Endothelial cell of umbilical vein (primary cell): ENCODE data around the gene GPRIN1. TPM values are rescaled to one million over a fixed set of nuclear protein-coding genes. Genes with fewer than 3 reads are reported as not detected.

Experiments used
- BruUV-seq: library from RNA; stranded (reverse); fragments of 400-500 nt; replicated peaks from 2 replicates; lab custom pipeline; 2021; lab: Mats Ljungman, UMichigan
- CTCF ChIA-PET: fragments of 300-600, 350-600 bp; sonication (Branson Sonifier 250); formaldehyde crosslinking; loops from one replicate; lab custom pipeline; 2021; ENCODE audit warnings: antibody characterized with exemption, inconsistent platforms; lab: Charles Lee
- POLR2A ChIA-PET: fragments of 300-600, 350-600 bp; sonication (Branson Sonifier 250); formaldehyde crosslinking; loops from one replicate; lab custom pipeline; 2021; ENCODE audit warnings: antibody characterized with exemption, inconsistent platforms; lab: Charles Lee
- DNase-seq: peaks from one replicate; pipeline ENCODE4 v3.0.0-alpha.2; 2011; ENCODE audit warnings: low read depth, low spot score
- FAIRE-seq: peaks from 2 replicates; lab custom pipeline; 2011; peaks lifted over from hg19 to GRCh38; lab: Jason Lieb, UNC
- H2AFZ ChIP-seq: 2 replicates; pipeline ENCODE4 v1.6.0; 2012; ENCODE audit warnings: low read depth, low read length, control low read depth, inconsistent platforms
- H3K27ac ChIP-seq: 2 replicates; pipeline ENCODE4 v1.5.1; 2011; ENCODE audit warnings: low read depth, mild to moderate bottlenecking, control low read depth, low read length, moderate library complexity; ENCODE audit not compliant: insufficient read depth
- H3K27me3 ChIP-seq, 2 experiments: 2 replicates each; pipeline versions ENCODE4 v1.6.0 to v1.6.1; 2011; ENCODE audit warnings: low read length in 2 of 2, mixed read lengths in 1 of 2; ENCODE audit not compliant: control insufficient read depth in 2 of 2, insufficient read depth in 2 of 2
- H3K36me3 ChIP-seq, 2 experiments: 2 replicates in 1 of 2; 3 replicates in 1 of 2; pipeline ENCODE4 v1.5.1; 2011; ENCODE audit warnings: low read length in 2 of 2, mild to moderate bottlenecking in 1 of 2, moderate library complexity in 1 of 2; ENCODE audit not compliant: control insufficient read depth in 2 of 2, insufficient read depth in 2 of 2; ENCODE audit errors: extremely low read depth in 1 of 2
- H3K4me1 ChIP-seq: 3 replicates; pipeline ENCODE4 v1.5.1; 2011; ENCODE audit warnings: mild to moderate bottlenecking, low read length; ENCODE audit not compliant: control insufficient read depth, insufficient read depth; ENCODE audit errors: extremely low read depth
- H3K4me2 ChIP-seq: 2 replicates; pipeline ENCODE4 v1.6.1; 2011; ENCODE audit warnings: low read length, control low read depth, mixed read lengths; ENCODE audit not compliant: insufficient read depth
- H3K4me3 ChIP-seq, 3 experiments: fragments of 200-600 bp in 1 of 3; sonication (generic), shearing (Covaris generic) in 1 of 3; replicated peaks in 1 of 3; 2 replicates each; pipeline ENCODE4 v1.5.1; 2011 to 2016; ENCODE audit warnings: control low read depth in 3 of 3, low read length in 3 of 3, mild to moderate bottlenecking in 2 of 3, inconsistent platforms in 1 of 3, low read depth in 1 of 3, moderate library complexity in 1 of 3; ENCODE audit not compliant: insufficient read depth in 1 of 3
- H3K79me2 ChIP-seq: 2 replicates; pipeline ENCODE4 v1.6.0; 2012; ENCODE audit warnings: low read length, inconsistent platforms; ENCODE audit not compliant: control insufficient read depth, insufficient read depth
- H3K9ac ChIP-seq: replicated peaks from 2 replicates; pipeline ENCODE3; 2011; ENCODE audit warnings: low read length, control low read depth; ENCODE audit not compliant: insufficient read depth; ENCODE audit errors: extremely low read depth
- H3K9me1 ChIP-seq: replicated peaks from 3 replicates; pipeline ENCODE4 v1.6.0; 2011; ENCODE audit warnings: mild to moderate bottlenecking, low read length; ENCODE audit not compliant: control insufficient read depth, insufficient read depth; ENCODE audit errors: extremely low read depth
- H3K9me3 ChIP-seq: replicated peaks from 2 replicates; pipeline ENCODE4 v1.5.1; 2012; ENCODE audit warnings: low read length, inconsistent platforms; ENCODE audit not compliant: control insufficient read depth, insufficient read depth
- H4K20me1 ChIP-seq: replicated peaks from 2 replicates; pipeline ENCODE3; 2011; ENCODE audit warnings: mild to moderate bottlenecking, low read length; ENCODE audit not compliant: control insufficient read depth, insufficient read depth; ENCODE audit errors: extremely low read depth
- EZH2 ChIP-seq: IDR thresholded peaks from 2 replicates; pipeline ENCODE4 v1.6.1; 2012; ENCODE audit warnings: borderline replicate concordance, low read depth, mild to moderate bottlenecking, moderate library complexity, low read length, inconsistent platforms; ENCODE audit not compliant: severe bottlenecking
- FOS ChIP-seq: IDR thresholded peaks from 2 replicates; pipeline ENCODE4 v1.6.1; 2011; ENCODE audit warnings: mild to moderate bottlenecking, low read length, moderate library complexity, borderline replicate concordance; ENCODE audit not compliant: insufficient read depth
- GATA2 ChIP-seq: IDR thresholded peaks from 2 replicates; pipeline ENCODE4 v1.7.0; 2011; ENCODE audit warnings: low read depth, mild to moderate bottlenecking, moderate library complexity, mixed read lengths, low read length; ENCODE audit not compliant: insufficient read length, insufficient read depth
- MYC ChIP-seq: IDR thresholded peaks from one replicate; pipeline ENCODE4 v1.6.1; 2011; ENCODE audit warnings: mild to moderate bottlenecking, low read depth, low read length
- POLR2A ChIP-seq: IDR thresholded peaks from 2 replicates; pipeline ENCODE4 v1.6.1; 2012; ENCODE audit warnings: low read depth, mild to moderate bottlenecking, control low read depth, low read length
- dilution Hi-C: fragments of 300-500 bp; cut with MboI; formaldehyde crosslinking; loops from one replicate; pipeline ENCODE4 v1.15.0; 2019; ENCODE audit warnings: low sequenced_read_pairs; ENCODE audit not compliant: extremely low pct_ligation_motif_present
- intact Hi-C: fragments of 100-400 bp; cut with micrococcal nuclease; formaldehyde crosslinking; loops from one replicate; pipeline ENCODE4 v1.10.0; 2022
- polyA plus RNA-seq, 4 experiments: library from polyadenylated mRNA; depleted of rRNA in 3 of 4; stranded (reverse) in 3 of 4; unstranded in 1 of 4; fragments of >200 nt; gene quantifications; 2 replicates each; pipeline versions ENCODE4 v1.2.1 to v1.2.3, GENCODE V29; 2011 to 2012; ENCODE audit warnings: missing spikeins in 1 of 4
- total RNA-seq: library from RNA; stranded (reverse); gene quantifications from 2 replicates; pipeline ENCODE4 v1.2.3, GENCODE V29; 2021
- TF ChIP-seq, protein P1 (sequence below), 2 donors: IDR thresholded peaks; 1 replicate in 1 of 2; 2 replicates in 1 of 2; pipeline ENCODE4 v1.5.1; 2011; ENCODE audit warnings: low read length in 2 of 2, mild to moderate bottlenecking in 2 of 2, moderate library complexity in 2 of 2, control low read depth in 1 of 2, inconsistent platforms in 1 of 2, low read depth in 1 of 2; ENCODE audit not compliant: insufficient read depth in 1 of 2; ENCODE audit errors: extremely low read depth in 1 of 2
- TF ChIP-seq, protein P2 (sequence below): IDR thresholded peaks from 2 replicates; pipeline ENCODE4 v1.6.1; 2011; ENCODE audit not compliant: insufficient read depth, insufficient read length

Gene GPRIN1
- total and polyA plus RNA-seq, 2 donors (not counting 3 experiments of a cell fraction or from before 2014, with no cell fraction given), result 2.4 to 10.4 TPM

DNA sequence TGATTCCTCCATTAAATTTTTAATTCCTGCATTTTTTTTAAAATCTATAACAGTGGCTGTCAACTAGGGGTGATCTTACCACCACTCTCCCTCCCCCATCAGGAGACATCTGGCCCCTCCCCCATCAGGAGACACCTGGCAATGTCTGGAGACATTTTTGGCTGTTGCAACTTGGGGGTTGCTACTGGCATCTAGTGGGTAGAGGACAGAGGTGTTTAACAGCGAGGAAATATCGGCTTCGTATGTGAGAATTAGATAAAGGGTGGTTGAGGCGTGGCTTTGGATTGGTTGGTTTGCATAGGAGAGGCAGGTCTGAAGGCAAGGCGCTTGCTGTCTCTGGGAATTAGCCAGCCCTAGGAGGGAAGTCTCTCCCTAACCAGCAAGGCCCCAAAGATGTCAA, 50.3 kb downstream of the GPRIN1 start:
- Histone ChIP-seq H3K9me3 (no peaks in the 10 kb centered on the region), H3K4me1 (no peaks in the 10 kb centered on the region), H3K27ac (no peak overlapping the region), H3K9ac (no peak overlapping the region), H3K79me2 (no peaks in the 10 kb centered on the region), H3K9me1 (no peaks in the 10 kb centered on the region), H4K20me1 (no peaks in the 10 kb centered on the region), H3K4me3 (no peak overlapping the region), H3K27me3 (peaks cover 0 to 2% of the 10 kb centered on the region in 2 experiments), H3K4me2 (no peak overlapping the region), H2AFZ (no peak overlapping the region), H3K36me3 (no peaks in the 10 kb centered on the region)
- FAIRE-seq (no peak), DNase-seq (no peak)
- TF ChIP-seq MYC (no peak), POLR2A (no peak), FOS (no peak), EZH2 (no peak)
- TF ChIP-seq, protein P1, sequence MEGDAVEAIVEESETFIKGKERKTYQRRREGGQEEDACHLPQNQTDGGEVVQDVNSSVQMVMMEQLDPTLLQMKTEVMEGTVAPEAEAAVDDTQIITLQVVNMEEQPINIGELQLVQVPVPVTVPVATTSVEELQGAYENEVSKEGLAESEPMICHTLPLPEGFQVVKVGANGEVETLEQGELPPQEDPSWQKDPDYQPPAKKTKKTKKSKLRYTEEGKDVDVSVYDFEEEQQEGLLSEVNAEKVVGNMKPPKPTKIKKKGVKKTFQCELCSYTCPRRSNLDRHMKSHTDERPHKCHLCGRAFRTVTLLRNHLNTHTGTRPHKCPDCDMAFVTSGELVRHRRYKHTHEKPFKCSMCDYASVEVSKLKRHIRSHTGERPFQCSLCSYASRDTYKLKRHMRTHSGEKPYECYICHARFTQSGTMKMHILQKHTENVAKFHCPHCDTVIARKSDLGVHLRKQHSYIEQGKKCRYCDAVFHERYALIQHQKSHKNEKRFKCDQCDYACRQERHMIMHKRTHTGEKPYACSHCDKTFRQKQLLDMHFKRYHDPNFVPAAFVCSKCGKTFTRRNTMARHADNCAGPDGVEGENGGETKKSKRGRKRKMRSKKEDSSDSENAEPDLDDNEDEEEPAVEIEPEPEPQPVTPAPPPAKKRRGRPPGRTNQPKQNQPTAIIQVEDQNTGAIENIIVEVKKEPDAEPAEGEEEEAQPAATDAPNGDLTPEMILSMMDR (IDR thresholded peaks at IDR 0.05; ENCODE audit: extremely low read depth in 1 of 2, insufficient read depth in 1 of 2, low read depth in 1 of 2, low read length in 2 of 2), result no peak
- TF ChIP-seq, protein P2, sequence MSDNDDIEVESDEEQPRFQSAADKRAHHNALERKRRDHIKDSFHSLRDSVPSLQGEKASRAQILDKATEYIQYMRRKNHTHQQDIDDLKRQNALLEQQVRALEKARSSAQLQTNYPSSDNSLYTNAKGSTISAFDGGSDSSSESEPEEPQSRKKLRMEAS, result no peak
- no TSS peak for BruUV-seq
- intact Hi-C loops, result no loop called here
- CTCF ChIA-PET, result interaction anchor here (1.0 kb wide), 1 partner anchor 22 kb away, joined by 3 read pairs; the partner anchor contains the start of gene RNF44
- dilution Hi-C loops, result no loop called here
- POLR2A ChIA-PET, result no interaction called here

- CTCF ChIA-PET, result interaction anchor here (0.8 kb wide), 1 partner anchor 14 kb away, joined by 3 read pairs; no protein-coding TSS in a partner anchor
- no TSS peak for BruUV-seq
These were observed 52.1 kb downstream of the GPRIN1 start for GRCh38 chr5:176557846-176558245.

More at GRCh38 chr5:176557846-176558245, 52.1 kb downstream of the GPRIN1 start:
- H3K4me1 ChIP-seq, result no peaks in the 10 kb centered on the region
- no peak overlapping the region for H3K27ac ChIP-seq
- H3K4me2 ChIP-seq, result no peak overlapping the region
- H3K9me1 ChIP-seq, result no peaks in the 10 kb centered on the region
- no peak overlapping the region for H3K9ac ChIP-seq
- H3K79me2 ChIP-seq, result no peaks in the 10 kb centered on the region
- POLR2A ChIA-PET, result no interaction called here
- H3K36me3 ChIP-seq, result no peaks in the 10 kb centered on the region
- FAIRE-seq (no peak), DNase-seq (no peak)
- H3K9me3 ChIP-seq, result no peaks in the 10 kb centered on the region
- dilution Hi-C loops (no loop called here), intact Hi-C loops (no loop called here)
- H3K27me3 ChIP-seq, result peaks cover 0 to 2% of the 10 kb centered on the region in 2 experiments
- TF ChIP-seq EZH2 (no peak), GATA2 (no peak), MYC (no peak), POLR2A (no peak)
- TF ChIP-seq, protein P1 (IDR thresholded peaks at IDR 0.05; ENCODE audit: extremely low read depth in 1 of 2, insufficient read depth in 1 of 2, low read depth in 1 of 2, low read length in 2 of 2), result no peak
- H3K4me3 ChIP-seq, result no peak overlapping the region
- H2AFZ ChIP-seq, result no peak overlapping the region
- H4K20me1 ChIP-seq, result no peaks in the 10 kb centered on the region
